Measurements from ENCODE around the gene MLLT10.
"Not testable (repeated sequence)": the region's sequence is repeated elsewhere in the genome, so short reads cannot be mapped to it uniquely, and the experiment has no call there.

The MLLT10 gene

DNA sequence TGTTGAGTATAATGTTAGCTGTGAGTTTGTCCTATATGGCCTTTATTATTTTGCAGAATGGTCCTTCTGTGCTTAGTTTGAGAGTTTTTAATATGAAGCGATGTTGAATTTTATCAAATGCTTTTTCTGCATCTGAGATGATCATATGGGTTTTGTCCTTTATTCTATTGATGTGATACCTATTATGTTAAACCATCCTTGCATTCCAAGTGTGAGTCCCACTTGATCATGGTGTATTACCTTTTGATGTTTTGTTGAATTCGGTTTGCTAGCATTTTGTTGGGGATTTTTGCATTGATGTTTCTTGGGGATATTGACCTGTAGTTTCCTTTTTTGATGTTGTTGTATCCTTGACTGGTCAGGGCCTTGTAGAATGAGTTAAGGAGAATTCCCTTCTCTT, 166.4 kb downstream of the MLLT10 start:
- Histone ChIP-seq H3K9me3 (ENCODE audit: control insufficient read depth in 2 of 2, low read length in 2 of 2) (peaks cover 0 to 12% of the 10 kb centered on the region in 2 donors), H3K36me3 (ENCODE audit: control insufficient read depth in 2 of 2, insufficient read depth in 2 of 2, low read length in 2 of 2) (no peaks in the 10 kb centered on the region), H3K4me1 (ENCODE audit: control insufficient read depth, insufficient read depth, low read length) (no peaks in the 10 kb centered on the region), H3K4me3 (ENCODE audit: low read length in 2 of 2) (no peak overlapping the region), H3K9ac (ENCODE audit: low read length in 2 of 2) (no peak overlapping the region), H3K27me3 (ENCODE audit: control insufficient read depth in 1 of 2, insufficient read depth in 2 of 2, low read length in 2 of 2) (no peaks in the 10 kb centered on the region), H3K27ac (ENCODE audit: low read length) (no peak overlapping the region)

- H3K27ac ChIP-seq (ENCODE audit: low read length) = no peak overlapping the region
- H3K4me3 ChIP-seq (ENCODE audit: low read length in 2 of 2) = no peak overlapping the region
- no peaks in the 10 kb centered on the region for H3K27me3 ChIP-seq (ENCODE audit: control insufficient read depth in 1 of 2, insufficient read depth in 2 of 2, low read length in 2 of 2)
- peaks cover 0 to 12% of the 10 kb centered on the region in 2 donors for H3K9me3 ChIP-seq (ENCODE audit: control insufficient read depth in 2 of 2, low read length in 2 of 2)
- H3K36me3 ChIP-seq (ENCODE audit: control insufficient read depth in 2 of 2, insufficient read depth in 2 of 2, low read length in 2 of 2) = no peaks in the 10 kb centered on the region
- no peaks in the 10 kb centered on the region for H3K4me1 ChIP-seq (ENCODE audit: control insufficient read depth, insufficient read depth, low read length)
- H3K9ac ChIP-seq (ENCODE audit: low read length in 2 of 2) = no peak overlapping the region
Observed at GRCh38 chr10:21702633-21703111, 168.6 kb downstream of the MLLT10 start.

- Histone ChIP-seq H3K27me3 (ENCODE audit: control insufficient read depth in 1 of 2, insufficient read depth in 2 of 2, low read length in 2 of 2) (no peaks in the 10 kb centered on the region), H3K4me3 (ENCODE audit: low read length in 2 of 2) (no peak overlapping the region)
Observed at GRCh38 chr10:21705142-21705827, 171.3 kb downstream of the MLLT10 start.

DNA sequence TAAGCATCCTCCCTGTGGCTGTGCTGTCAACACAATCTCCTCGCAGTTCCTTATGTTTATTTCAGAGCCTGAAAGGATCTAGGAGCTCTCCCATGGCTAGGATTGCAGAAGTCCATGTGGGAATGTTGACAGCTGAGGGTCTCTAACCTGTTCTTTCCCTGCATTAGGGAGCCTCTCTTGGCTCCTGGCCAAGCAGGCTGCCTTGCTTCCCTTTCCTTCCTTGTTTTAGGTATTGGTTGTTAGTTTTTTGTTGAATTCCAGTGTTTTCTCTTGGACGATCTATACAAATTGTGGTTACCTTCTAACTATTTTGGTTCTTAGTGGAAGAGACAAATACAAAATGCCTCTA, 171.8 kb downstream of the MLLT10 start:
- no peaks in the 10 kb centered on the region for H3K27me3 ChIP-seq (ENCODE audit: control insufficient read depth in 1 of 2, insufficient read depth in 2 of 2, low read length in 2 of 2)
- no peak overlapping the region for H3K9ac ChIP-seq (ENCODE audit: low read length in 2 of 2)
- no peaks in the 10 kb centered on the region for H3K4me1 ChIP-seq (ENCODE audit: control insufficient read depth, insufficient read depth, low read length)
- no peak overlapping the region for H3K4me3 ChIP-seq (ENCODE audit: low read length in 2 of 2)
- peaks cover 0 to 2% of the 10 kb centered on the region in 2 donors for H3K9me3 ChIP-seq (ENCODE audit: control insufficient read depth in 2 of 2, low read length in 2 of 2)
- peaks cover 2 to 4% of the 10 kb centered on the region in 2 donors for H3K36me3 ChIP-seq (ENCODE audit: control insufficient read depth in 2 of 2, insufficient read depth in 2 of 2, low read length in 2 of 2)
- no peak overlapping the region for H3K27ac ChIP-seq (ENCODE audit: low read length)

More at GRCh38 chr10:21705142-21705827, 171.3 kb downstream of the MLLT10 start:
- Histone ChIP-seq H3K36me3 (ENCODE audit: control insufficient read depth in 2 of 2, insufficient read depth in 2 of 2, low read length in 2 of 2) (peaks cover 2 to 4% of the 10 kb centered on the region in 2 donors), H3K27ac (ENCODE audit: low read length) (no peak overlapping the region), H3K4me1 (ENCODE audit: control insufficient read depth, insufficient read depth, low read length) (no peaks in the 10 kb centered on the region), H3K9me3 (ENCODE audit: control insufficient read depth in 2 of 2, low read length in 2 of 2) (peaks cover 0 to 7% of the 10 kb centered on the region in 2 donors), H3K9ac (ENCODE audit: low read length in 2 of 2) (no peak overlapping the region)

DNA sequence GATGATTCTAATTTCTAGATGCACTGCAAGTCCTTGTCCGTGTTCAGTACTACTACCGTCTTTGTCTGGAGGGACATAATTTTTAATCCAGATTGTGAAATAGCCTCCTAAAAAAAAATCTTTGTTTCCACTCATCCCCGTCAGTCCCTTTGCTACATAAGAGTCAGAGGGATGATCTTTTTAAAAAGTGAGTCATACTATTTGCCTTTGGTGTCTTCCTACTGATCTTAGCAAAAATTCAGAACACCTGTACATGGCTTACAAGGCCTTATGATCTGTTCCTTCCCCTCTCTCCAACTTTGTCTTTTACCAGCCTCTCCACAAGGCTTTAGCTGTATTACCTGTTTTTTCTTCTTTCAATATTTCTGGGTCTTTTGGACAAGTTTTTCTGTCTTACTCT, 173.5 kb downstream of the MLLT10 start:
- Histone ChIP-seq H3K4me3 (ENCODE audit: low read length in 2 of 2) (no peak overlapping the region), H3K27me3 (ENCODE audit: control insufficient read depth in 1 of 2, insufficient read depth in 2 of 2, low read length in 2 of 2) (no peaks in the 10 kb centered on the region), H3K9ac (ENCODE audit: low read length in 2 of 2) (no peak overlapping the region), H3K27ac (ENCODE audit: low read length) (no peak overlapping the region), H3K9me3 (ENCODE audit: control insufficient read depth in 2 of 2, low read length in 2 of 2) (no peaks in the 10 kb centered on the region), H3K4me1 (ENCODE audit: control insufficient read depth, insufficient read depth, low read length) (no peaks in the 10 kb centered on the region), H3K36me3 (ENCODE audit: control insufficient read depth in 2 of 2, insufficient read depth in 2 of 2, low read length in 2 of 2) (peaks cover 2 to 4% of the 10 kb centered on the region in 2 donors)

DNA sequence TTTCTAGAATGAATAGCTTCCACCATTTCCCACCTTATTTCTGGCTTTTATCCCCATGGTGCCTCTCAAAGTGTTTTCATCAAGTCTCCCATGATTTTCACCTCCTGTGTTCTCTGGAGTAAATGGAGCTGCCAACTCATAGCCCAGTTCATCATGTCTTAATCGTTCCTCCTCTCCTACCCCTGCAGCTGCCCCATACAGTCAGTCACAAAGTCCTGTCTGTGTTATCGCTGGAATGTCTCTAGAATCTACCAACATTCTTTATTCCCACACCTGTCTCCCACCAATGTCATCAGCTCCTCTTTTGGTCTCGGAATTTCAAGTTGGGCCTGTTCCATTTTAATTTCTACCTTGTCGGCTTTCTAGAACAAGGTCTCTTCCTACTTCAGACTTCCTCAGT, 178.9 kb downstream of the MLLT10 start:
- no peak overlapping the region for H3K4me3 ChIP-seq (ENCODE audit: low read length in 2 of 2)
- H3K36me3 ChIP-seq (ENCODE audit: control insufficient read depth in 2 of 2, insufficient read depth in 2 of 2, low read length in 2 of 2) = peaks cover 10 to 12% of the 10 kb centered on the region in 2 donors
- H3K9ac ChIP-seq (ENCODE audit: low read length in 2 of 2) = no peak overlapping the region
- H3K9me3 ChIP-seq (ENCODE audit: control insufficient read depth in 2 of 2, low read length in 2 of 2) = no peaks in the 10 kb centered on the region
- no peaks in the 10 kb centered on the region for H3K27me3 ChIP-seq (ENCODE audit: control insufficient read depth in 1 of 2, insufficient read depth in 2 of 2, low read length in 2 of 2)
- H3K4me1 ChIP-seq (ENCODE audit: control insufficient read depth, insufficient read depth, low read length) = no peaks in the 10 kb centered on the region
- H3K27ac ChIP-seq (ENCODE audit: low read length) = no peak overlapping the region

DNA sequence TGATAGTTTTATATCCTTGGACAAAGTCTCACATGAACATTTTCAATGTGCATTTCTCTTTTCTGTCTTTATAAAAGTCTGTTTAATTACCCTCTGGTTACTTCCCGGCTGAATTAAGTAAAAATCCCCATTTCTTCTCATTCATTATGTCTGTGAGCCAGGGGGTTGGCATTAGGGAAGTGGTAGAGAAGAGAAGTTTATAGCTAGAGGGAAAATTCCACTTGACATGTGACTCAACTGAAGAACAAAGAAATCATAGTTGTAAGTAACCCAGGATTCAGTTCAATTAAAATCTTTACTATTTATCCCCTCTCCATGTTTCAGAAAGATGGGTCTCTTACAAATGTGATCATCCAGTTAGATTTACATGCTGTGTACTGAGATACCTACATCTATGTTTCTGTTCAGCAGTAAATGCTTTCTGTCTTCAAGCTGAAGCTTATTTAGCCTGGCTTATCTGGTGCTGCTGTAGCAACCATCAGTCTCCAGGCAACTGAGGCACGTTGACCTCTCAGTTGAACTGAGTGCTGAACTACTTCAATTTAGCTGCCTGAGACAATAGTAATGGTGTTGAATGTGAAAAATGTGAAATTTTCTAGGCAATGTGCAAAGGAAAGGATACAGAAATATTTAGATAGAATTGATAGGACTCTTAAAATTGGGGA, 181.6 kb downstream of the MLLT10 start:
- no peak overlapping the region for H3K27ac ChIP-seq (ENCODE audit: low read length)
- peaks cover 8 to 10% of the 10 kb centered on the region in 2 donors for H3K36me3 ChIP-seq (ENCODE audit: control insufficient read depth in 2 of 2, insufficient read depth in 2 of 2, low read length in 2 of 2)
- H3K4me3 ChIP-seq (ENCODE audit: low read length in 2 of 2) = no peak overlapping the region
- no peak overlapping the region for H3K9ac ChIP-seq (ENCODE audit: low read length in 2 of 2)
- H3K9me3 ChIP-seq (ENCODE audit: control insufficient read depth in 2 of 2, low read length in 2 of 2) = no peaks in the 10 kb centered on the region
- no peaks in the 10 kb centered on the region for H3K27me3 ChIP-seq (ENCODE audit: control insufficient read depth in 1 of 2, insufficient read depth in 2 of 2, low read length in 2 of 2)
- H3K4me1 ChIP-seq (ENCODE audit: control insufficient read depth, insufficient read depth, low read length) = no peaks in the 10 kb centered on the region

GRCh38 chr10:21717437-21718054, 183.5 kb downstream of the MLLT10 start:
- peaks cover 8 to 10% of the 10 kb centered on the region in 2 donors for H3K36me3 ChIP-seq (ENCODE audit: control insufficient read depth in 2 of 2, insufficient read depth in 2 of 2, low read length in 2 of 2)
- H3K4me1 ChIP-seq (ENCODE audit: control insufficient read depth, insufficient read depth, low read length); H3K9me3 ChIP-seq (ENCODE audit: control insufficient read depth in 2 of 2, low read length in 2 of 2); H3K9ac ChIP-seq (ENCODE audit: low read length in 2 of 2); H3K27me3 ChIP-seq (ENCODE audit: control insufficient read depth in 1 of 2, insufficient read depth in 2 of 2, low read length in 2 of 2); H3K27ac ChIP-seq (ENCODE audit: low read length); H3K4me3 ChIP-seq (ENCODE audit: low read length in 2 of 2): not testable (repeated sequence)

- peaks cover 2% of the 10 kb centered on the region for H3K4me1 ChIP-seq (ENCODE audit: control insufficient read depth, insufficient read depth, low read length)
- H3K9me3 ChIP-seq (ENCODE audit: control insufficient read depth in 2 of 2, low read length in 2 of 2) = no peaks in the 10 kb centered on the region
- no peak overlapping the region for H3K27ac ChIP-seq (ENCODE audit: low read length)
- no peak overlapping the region for H3K9ac ChIP-seq (ENCODE audit: low read length in 2 of 2)
- H3K4me3 ChIP-seq (ENCODE audit: low read length in 2 of 2) = no peak overlapping the region
- peaks cover 4 to 8% of the 10 kb centered on the region in 2 donors for H3K36me3 ChIP-seq (ENCODE audit: control insufficient read depth in 2 of 2, insufficient read depth in 2 of 2, low read length in 2 of 2)
- H3K27me3 ChIP-seq (ENCODE audit: control insufficient read depth in 1 of 2, insufficient read depth in 2 of 2, low read length in 2 of 2) = no peaks in the 10 kb centered on the region
Observed at GRCh38 chr10:21719502-21719901, 185.5 kb downstream of the MLLT10 start.

DNA sequence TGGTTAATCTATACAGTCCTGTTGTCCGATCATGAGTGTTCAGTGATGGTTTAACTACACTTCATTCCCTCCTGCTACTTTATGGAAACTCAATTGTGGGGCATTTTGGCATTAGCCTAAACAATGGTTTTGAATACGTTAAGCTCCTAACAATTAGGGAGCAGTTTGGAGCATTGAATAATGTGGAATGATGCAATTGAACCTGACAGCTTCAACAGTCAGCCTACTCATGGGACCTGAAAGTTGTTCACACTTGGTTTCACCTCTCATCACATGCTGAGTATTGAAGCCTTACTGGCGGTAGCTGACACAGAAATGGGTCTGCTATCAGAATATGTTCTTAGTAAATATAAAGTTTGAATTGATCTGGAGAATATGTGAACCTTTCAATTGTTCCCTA, 186.1 kb downstream of the MLLT10 start:
- Histone ChIP-seq H3K4me3 (ENCODE audit: low read length in 2 of 2) (no peak overlapping the region), H3K27me3 (ENCODE audit: control insufficient read depth in 1 of 2, insufficient read depth in 2 of 2, low read length in 2 of 2) (no peaks in the 10 kb centered on the region), H3K36me3 (ENCODE audit: control insufficient read depth in 2 of 2, insufficient read depth in 2 of 2, low read length in 2 of 2) (peaks cover 2 to 4% of the 10 kb centered on the region in 2 donors), H3K27ac (ENCODE audit: low read length) (no peak overlapping the region), H3K4me1 (ENCODE audit: control insufficient read depth, insufficient read depth, low read length) (peaks cover 2% of the 10 kb centered on the region), H3K9ac (ENCODE audit: low read length in 2 of 2) (no peak overlapping the region), H3K9me3 (ENCODE audit: control insufficient read depth in 2 of 2, low read length in 2 of 2) (no peaks in the 10 kb centered on the region)
